K562 (cell line): ENCODE results near the gene COX18.

Source experiments
- CBX3 ChIP-seq, 2 experiments: IDR thresholded peaks; 1 replicate in 1 of 2; 2 replicates in 1 of 2; pipeline ENCODE4 v1.6.1; 2012; ENCODE audit warnings: inconsistent platforms in 2 of 2, low read length in 2 of 2, borderline replicate concordance in 1 of 2, control low read depth in 1 of 2
- DEAF1 ChIP-seq: fragments of 450-650 bp; formaldehyde crosslinking; IDR thresholded peaks from 2 replicates; pipeline ENCODE4 v1.4.0; 2020; ENCODE audit warnings: mild to moderate bottlenecking, moderate library complexity
- EP300 ChIP-seq: IDR thresholded peaks from 2 replicates; pipeline ENCODE4 v1.6.1; 2012; ENCODE audit warnings: low read length, improper control_type of control experiment
- KLF6 ChIP-seq: fragments of 250-450 bp; sonication (Bioruptor Pico); IDR thresholded peaks from 2 replicates; pipeline ENCODE4 v1.4.0; 2020; ENCODE audit warnings: mild to moderate bottlenecking, moderate library complexity, borderline replicate concordance
- PCBP1 ChIP-seq: fragments of 200-400 bp; formaldehyde crosslinking; IDR thresholded peaks from 2 replicates; pipeline ENCODE4 v1.6.1; 2018; ENCODE audit warnings: mild to moderate bottlenecking, low read depth, low read length; ENCODE audit not compliant: poor library complexity, severe bottlenecking
- RFX5 ChIP-seq: IDR thresholded peaks from 2 replicates; pipeline ENCODE4 v1.6.1; 2011; ENCODE audit warnings: low read depth, mild to moderate bottlenecking, improper control_type of control experiment, low read length
- TFE3 ChIP-seq: fragments of 450-650 bp; formaldehyde crosslinking; IDR thresholded peaks from 2 replicates; pipeline ENCODE4 v1.4.0; 2020; ENCODE audit warnings: mild to moderate bottlenecking, mixed read lengths
- ZNF655 ChIP-seq: fragments of 250-450 bp; sonication (Bioruptor Pico); IDR thresholded peaks from 2 replicates; pipeline ENCODE4 v1.5.0; 2021

GRCh38 chr4:73066445-73066844 lies 3.1 kb downstream of the COX18 start:
- TF ChIP-seq CBX3 (IDR thresholded peaks at IDR 0.05; ENCODE audit: borderline replicate concordance in 1 of 2, low read length in 2 of 2) (no peak), KLF6 (no peak), TFE3 (no peak), ZNF655 (CRISPR knock-in tag) (no peak), PCBP1 (no peak), DEAF1 (CRISPR knock-in tag) (no peak), EP300 (no peak), RFX5 (no peak)
